NCI-H2107 (cell line): Measurements from ENCODE around the gene RANBP9.

Experiments used
- DNase-seq: peaks from one replicate; lab custom pipeline; 2025; lab: John Stamatoyannopoulos, UW

The RANBP9 gene

GRCh38 chr6:13710552-13711323, 897 bp downstream of the RANBP9 start:
- DNase-seq = no peak

- no peak for DNase-seq
Measured at GRCh38 chr6:13709689-13710551, 1.7 kb downstream of the RANBP9 start.

- DNase-seq = no peak
Measured at GRCh38 chr6:13708736-13709135, 2.9 kb downstream of the RANBP9 start.

- DNase-seq = no peak
Measured at GRCh38 chr6:13703496-13703895, 8.1 kb downstream of the RANBP9 start.

GRCh38 chr6:13702809-13703302, 8.8 kb downstream of the RANBP9 start:
- no peak for DNase-seq

DNA sequence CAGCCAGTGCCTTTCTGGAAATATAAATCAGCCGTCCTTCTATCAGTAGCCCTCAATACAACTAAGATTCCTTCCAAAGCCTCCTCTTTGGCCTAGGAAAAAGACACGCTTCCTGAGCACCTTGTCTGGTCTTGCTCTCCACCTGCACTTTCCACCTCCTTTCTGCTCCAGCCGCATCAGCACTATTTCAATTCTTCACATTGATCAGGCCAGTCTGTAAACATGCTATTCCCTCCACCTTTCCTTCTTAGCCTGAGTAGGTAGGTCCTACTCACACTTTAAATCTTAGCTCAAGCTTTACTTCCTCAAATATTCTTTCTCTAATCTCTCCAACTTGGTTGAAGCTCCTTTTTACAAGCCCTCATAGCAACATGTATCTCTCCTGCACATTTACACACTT, 11.4 kb downstream of the RANBP9 start:
- no peak for DNase-seq

- DNase-seq = no peak
Measured at GRCh38 chr6:13698715-13699114, 12.9 kb downstream of the RANBP9 start.

DNA sequence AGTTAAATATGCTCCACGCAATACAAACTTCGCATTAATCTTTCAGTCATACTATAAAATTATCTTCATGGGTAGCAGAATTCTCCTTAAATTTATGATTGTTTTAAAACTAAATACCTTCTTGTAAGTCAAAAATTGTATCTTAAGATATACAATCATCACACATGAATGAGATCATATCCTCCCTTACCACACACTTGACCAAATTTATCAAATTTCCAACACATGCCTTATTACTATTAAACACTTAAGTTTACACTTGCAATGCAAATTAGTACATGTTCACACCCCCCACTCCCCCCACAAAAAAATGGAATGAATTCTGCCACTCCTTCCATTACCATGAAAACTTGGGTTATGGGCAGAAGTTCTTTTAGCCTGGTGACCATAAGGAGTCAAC, 13.8 kb downstream of the RANBP9 start:
- no peak for DNase-seq

- DNase-seq = no peak
Measured at GRCh38 chr6:13696226-13696625, 15.4 kb downstream of the RANBP9 start.

- DNase-seq = no peak
Measured at GRCh38 chr6:13695252-13695651, 16.4 kb downstream of the RANBP9 start.

DNA sequence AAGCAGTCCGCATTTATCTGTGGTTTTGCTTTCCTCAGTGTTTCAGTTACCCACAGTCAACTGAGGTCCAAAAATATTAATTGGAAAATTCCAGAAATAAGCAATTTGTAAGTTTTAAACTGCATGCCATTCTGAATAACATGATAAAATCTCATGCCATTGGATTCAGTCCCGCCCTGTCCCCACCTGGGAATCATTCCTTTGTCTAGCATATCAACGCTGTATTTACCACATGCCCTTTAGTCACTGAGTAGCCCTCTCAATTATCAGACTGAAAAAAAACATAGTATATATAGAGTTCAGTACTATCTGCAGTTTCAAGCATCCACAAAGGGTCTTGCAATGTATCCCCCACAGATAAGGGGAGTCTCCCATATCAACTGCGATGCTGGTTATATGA, 17.1 kb downstream of the RANBP9 start:
- DNase-seq = no peak

DNA sequence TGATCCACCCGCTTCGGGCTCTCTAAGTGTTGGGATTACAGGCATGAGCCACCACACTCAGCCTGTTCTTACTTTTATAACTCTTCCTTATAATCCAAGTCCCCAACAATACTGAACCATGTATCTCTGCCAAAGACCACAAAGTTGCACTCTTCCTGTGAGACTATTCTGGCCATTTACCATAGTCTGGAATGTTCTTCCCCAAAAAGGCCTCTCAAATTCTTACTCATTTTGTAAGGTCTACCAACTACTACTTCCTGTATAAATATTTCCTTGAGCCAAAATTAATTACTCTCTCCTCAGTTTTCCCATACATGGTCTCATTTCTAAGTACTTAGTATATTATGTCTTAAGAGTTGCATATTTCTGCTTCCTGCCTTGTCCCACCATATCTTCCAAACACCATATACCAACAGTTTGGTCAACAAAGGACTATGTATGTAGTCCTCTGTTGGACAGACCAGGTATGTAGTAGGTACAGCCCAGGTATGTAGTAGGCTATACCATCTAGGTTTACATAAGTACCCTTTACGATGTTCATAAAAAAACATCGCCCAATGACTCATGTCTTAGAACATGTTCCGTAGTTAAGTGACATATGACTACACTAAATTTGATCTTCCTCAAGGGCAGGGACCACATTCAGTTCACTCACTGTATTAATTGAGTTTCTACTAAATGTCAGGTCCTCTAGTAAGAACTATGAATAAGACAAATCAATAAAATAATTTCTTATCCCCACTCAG, 22.0 kb downstream of the RANBP9 start:
- DNase-seq = no peak

- no peak for DNase-seq
Measured at GRCh38 chr6:13688692-13689196, 22.9 kb downstream of the RANBP9 start.

DNA sequence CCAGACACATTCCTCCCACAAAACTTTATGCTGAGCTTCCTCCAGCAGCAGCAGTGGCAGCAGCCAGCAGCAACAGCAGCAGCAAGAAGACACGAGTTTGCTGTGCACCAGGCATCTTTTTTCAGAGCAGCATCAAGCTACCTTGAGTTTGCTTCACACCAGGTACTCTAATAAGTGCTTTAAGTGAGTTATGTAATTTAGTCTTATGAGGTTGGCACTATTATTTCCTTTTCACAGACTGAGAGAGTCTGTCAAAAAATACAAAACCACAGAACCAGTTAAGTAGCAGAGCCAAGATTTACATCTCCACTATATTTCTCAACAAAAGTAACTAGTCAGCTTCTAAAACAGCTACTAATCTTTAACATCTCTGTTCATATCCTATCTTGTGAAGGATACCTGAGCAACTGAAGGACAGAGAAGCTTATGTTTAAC, 23.7 kb downstream of the RANBP9 start:
- DNase-seq = no peak

- no peak for DNase-seq
Measured at GRCh38 chr6:13684855-13685254, 26.8 kb downstream of the RANBP9 start.

GRCh38 chr6:13683038-13683437, 28.6 kb downstream of the RANBP9 start:
- no peak for DNase-seq

DNA sequence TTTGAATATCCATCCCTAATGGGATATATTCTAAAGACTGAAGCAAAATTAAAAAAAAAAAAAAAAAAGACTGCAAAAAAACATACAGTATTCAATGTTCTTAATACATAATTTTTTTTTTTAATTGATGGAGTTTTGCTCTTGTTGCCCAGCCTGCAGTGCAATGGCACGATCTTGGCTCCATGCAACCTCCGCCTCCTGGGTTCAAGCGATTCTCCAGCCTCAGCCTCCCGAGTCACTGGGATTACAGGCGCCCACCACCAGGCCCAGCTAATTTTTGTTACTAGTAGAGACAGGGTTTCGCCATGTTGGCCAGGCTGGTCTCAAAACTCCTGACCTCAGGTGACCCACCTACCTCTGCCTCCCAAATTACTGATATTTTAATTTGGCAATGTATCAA, 29.3 kb downstream of the RANBP9 start:
- no peak for DNase-seq

DNA sequence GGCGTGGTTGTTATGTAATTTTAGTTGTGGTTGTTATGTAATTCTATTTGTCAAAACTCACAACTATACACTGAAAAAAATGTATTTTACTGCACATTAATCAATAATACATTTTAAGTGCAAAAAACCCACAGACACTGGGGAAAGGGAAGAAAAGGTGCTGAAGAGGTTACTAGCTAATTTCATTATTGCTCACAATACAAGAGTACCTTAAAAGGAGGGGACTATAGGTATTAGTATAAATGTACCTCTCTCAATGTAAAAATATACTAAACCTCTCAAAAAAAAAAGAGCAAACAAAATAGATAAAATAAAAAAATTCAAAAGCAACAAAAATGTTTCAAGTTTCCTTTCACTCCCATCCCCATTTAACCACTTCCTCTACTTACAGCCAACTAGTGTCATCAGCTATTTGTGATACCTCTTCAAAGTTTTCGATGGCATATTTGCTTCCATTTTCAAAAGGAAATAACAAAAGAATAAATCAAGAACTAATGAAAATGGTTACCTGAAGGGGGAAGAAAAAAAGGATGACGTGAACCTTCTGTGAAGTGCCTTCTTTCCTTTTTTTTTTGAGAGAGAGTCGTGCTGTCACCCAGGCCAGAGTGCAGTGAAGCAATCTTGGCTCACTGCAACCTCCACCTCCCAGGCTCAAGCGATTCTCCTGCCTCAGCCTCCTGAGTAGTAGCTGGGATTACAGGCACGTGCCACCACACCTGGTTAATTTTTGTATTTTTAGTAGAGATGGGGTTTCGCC, 30.2 kb downstream of the RANBP9 start:
- no peak for DNase-seq

- no peak for DNase-seq
Measured at GRCh38 chr6:13680448-13680968, 31.1 kb downstream of the RANBP9 start.

GRCh38 chr6:13679996-13680395, 31.6 kb downstream of the RANBP9 start:
- no peak for DNase-seq
